Stimulated activated CD8-positive, alpha-beta memory T cell treated with anti-CD3 and anti-CD28 coated beads, Interleukin-4, amount 100 ng/mL, for 1 hour (primary cell): Measurements from ENCODE around the gene ZNF84.

Experiments used
- DNase-seq, 2 donors: peaks; one replicate each; pipeline ENCODE4 v3.0.0-alpha.2; 2020; ENCODE audit warnings: low read depth in 2 of 2, low spot score in 1 of 2

The ZNF84 gene

DNA sequence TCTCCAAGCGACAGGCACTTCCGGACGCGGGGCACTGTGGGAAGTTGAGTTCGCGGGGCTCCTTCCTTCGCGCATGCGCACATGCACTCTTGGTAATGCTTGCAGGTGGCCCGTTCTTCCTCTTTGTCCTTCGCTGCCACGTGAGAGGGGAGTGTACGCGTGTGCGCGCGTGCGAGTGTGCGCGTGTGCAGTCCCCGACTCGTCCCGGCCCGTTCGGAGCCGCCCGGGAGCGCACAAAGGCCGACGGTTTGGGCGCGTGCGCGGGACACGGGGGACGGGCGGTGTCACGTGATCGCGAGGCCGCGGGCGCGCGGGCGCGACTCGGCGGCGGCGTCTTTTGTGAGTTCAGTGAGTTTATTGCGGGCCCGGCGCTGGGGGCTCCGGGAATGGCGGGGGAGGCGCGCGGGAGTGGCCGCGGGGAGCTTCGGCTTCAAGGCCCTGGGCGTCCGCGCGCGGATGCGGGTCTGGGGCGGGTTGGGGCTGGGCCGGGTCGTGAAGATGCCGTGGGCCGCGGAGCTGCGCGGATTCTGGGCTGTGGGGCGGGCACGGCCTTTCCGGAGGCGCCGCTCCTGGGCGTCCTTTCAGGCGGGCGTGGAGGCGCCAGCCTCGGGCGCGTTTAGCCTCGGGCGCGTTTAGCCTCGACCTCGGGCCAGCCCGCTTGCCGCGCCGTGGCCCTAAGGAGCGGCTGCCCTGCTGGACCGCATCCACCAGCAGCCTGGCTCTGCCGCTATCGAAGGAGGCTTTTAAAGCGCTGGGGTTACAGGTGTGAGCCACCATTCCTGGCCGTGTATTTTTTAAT is at the start of gene ZNF84:
TSS of gene ZNF84 (plus strand) at position 303 of the 799 bp plus-strand sequence. CDS start 3,959 bp downstream, outside the sequence.
- peak; percentile 90 to 94 for DNase-seq

DNA sequence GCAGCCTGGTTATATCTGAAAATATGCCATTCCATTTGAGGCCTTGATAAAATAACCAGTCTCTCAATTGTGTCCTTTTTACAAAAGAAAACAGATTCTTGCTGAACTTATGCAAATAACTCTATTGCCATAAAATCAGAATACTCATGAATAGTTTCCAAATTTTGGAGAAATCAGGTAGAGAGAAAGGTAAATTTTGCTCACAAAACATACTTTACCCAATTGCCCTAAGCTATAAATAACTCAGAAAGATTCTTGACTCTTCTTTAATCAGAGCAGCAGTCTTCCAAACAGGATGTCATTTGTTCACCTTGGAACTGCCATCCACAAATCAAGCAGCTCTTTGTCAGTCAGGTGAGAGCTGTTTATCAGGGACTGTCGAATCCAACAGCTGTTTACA is 38.6 kb upstream of the ZNF84 start:
- no peak for DNase-seq

GRCh38 chr12:133010657-133011297 is 26.5 kb upstream of the ZNF84 start:
- DNase-seq = no peak

GRCh38 chr12:133023566-133023965 is 13.7 kb upstream of the ZNF84 start:
- DNase-seq = no peak

DNA sequence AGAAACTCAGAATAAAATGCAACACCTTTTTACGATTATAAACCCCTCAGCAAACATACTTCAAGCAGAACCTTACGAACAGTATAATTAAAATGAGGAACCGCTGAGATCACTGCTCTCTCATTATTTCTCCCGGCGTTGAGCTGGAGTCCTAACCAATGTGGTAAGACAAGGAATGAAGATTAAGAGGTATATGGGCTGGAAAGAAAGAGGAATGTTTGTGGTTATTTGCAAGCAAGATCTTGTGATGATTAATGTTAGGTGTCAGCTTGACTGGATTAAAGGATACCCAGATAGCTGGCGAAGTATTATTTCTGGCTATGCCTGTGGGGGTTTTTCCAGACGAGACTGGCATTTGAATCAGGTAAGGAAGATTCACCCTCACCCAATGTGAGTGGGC is 10.3 kb upstream of the ZNF84 start:
- DNase-seq = no peak

GRCh38 chr12:133038118-133038709 is 905 bp downstream of the ZNF84 start:
- no peak for DNase-seq

DNA sequence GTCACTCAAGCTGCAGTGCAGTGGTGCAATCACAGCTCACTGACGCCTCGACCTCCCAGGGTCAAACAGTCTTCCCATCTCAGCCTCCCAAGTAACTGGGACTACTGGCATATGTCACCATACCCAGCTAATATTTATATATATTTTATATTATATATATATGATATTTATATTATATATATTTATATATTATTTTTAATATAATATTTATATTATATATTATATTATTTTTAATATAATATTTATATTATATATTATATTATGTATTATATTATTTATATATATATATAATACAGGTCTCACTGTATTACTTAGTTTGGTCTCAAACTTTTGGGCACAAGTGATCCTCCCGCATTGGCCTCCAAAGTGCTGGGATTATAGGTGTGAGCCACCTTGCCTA is 9.4 kb downstream of the ZNF84 start:
- no peak for DNase-seq

- DNase-seq = no peak
Observed at GRCh38 chr12:133057446-133057845, 20.1 kb downstream of the ZNF84 start.

GRCh38 chr12:133058203-133059113 is 21.1 kb downstream of the ZNF84 start:
- DNase-seq = no peak

DNA sequence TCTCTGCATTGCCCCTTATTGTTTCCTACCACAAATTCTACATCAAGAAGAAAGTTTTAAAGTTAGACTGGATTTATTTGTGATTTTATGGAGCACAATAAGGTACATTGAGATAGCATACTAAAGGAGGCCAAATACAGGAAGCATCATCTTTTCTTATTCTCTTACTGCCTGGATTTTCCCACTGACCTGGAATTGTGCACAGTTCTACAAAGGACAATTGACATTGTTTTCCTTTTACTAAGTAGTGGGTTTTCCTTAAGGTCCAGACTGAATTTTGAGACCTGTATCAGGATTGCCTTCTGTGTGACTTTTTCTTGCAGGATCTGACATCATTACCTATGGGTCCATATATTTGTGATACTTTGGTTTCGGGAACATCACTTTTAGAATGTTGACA is 24.6 kb downstream of the ZNF84 start:
- DNase-seq = no peak

GRCh38 chr12:133063556-133063955 is 26.2 kb downstream of the ZNF84 start:
- no peak for DNase-seq

DNA sequence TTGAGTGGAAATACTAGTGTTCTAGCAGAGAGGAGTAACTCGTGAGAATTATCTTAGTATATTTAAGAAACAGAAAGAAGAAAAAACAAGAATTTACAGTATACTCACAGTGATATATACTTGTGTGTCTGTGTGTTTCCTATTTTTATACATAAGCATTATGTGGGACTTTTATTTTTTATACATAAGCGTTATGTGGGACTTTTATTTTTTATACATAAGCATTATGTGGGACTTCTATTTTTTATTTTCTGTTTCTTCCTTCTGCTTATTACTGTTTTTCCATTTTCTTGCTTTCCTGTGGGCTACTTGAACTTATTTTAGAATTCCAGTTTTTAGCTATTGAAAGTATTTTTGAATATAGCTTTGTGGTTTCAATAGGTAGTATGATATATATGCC is 36.5 kb downstream of the ZNF84 start:
- no peak for DNase-seq

DNA sequence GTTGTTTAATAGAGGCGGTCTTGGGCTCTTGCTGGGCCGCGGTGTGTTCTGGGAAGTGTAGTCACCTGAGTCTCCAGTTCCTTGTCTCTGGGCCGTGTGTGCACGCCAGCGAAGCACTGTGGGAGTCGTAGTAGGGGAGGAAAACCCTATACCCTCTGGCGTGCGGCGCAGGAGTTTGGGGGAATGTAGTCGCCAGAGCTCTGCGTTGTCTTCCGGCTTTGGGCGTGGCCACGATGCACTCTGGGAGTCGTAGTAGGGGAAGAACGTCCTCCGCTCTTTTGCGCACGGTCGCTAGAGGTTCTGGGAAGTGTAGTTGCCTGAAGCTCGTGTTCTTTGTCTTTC is 42.7 kb downstream of the ZNF84 start:
- DNase-seq = peak in 1 of 2 donors; percentile 90

DNA sequence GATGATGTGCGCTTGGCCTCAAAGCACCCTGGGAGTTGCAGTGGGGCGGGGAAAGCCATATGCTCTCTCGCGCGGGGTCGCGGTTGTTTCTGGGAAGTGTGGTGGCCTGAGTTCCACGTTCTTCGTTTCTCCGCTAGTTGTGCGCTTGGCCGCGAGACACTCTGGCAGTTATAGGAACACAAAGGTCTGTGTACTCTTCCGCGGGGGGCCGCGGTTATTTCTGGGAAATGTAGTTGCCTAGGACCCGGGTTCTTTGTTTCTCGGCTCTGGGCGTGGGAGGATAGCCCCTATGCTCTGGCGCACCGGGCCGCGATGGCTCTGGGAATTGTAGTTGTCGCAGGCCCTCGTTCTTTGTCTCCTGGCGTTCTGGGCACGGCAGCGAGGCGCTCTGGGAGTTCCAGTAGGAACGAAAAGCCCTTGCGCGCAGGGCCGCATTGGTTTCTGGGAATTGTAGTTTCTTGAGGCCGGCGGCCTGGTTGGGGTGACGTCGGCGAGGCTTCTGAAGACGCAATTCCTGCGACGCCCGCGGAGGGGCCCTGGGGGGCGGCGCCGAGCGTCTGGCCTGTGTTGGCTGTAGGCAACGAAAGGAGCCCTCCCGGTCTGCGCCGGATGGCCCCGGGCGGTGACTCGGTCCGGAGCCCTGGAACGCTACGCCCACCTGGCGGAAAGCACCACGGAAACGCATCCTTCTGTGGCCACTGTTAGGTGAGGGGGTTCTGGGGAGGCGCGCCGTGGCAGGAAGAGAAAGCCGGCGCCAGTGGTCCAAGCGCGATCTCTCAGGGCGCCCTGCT is 43.3 kb downstream of the ZNF84 start, which contains the start of gene ZNF140:
TSS of gene ZNF140 (plus strand) at position 556 of the 791 bp plus-strand sequence. CDS start 398 bp downstream, outside the sequence.
- peak; percentile 85 to 87 for DNase-seq

DNA sequence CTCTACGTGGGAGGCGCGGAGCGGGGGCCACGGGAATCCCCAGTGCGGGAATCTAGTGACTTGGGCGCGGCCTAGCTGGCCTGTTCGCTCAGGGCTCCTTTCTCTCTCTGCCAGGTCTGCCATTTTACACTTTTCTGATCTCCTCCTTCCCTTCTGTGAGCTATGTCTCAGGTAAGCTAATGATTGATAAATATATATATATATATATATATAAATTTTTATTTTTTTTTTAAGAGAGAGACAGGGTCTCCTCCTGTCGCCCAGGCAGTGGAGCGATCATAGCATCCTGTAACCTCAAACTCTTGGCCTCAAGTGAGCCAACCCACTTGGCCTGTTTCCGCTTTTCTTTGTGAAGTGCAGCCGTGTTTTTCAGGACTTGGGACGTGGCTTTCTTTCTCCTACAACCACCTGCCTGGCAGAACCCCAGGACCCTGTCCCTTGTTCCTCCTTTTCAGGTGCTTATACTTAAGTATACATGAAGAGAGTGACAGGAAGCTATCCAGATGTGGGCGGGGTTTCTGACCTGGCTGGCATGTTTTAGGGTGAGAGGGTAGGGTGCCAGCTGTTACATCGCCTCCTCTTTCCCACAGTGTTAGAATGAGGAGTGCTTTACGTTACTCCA is 44.0 kb downstream of the ZNF84 start:
- DNase-seq = no peak

DNA sequence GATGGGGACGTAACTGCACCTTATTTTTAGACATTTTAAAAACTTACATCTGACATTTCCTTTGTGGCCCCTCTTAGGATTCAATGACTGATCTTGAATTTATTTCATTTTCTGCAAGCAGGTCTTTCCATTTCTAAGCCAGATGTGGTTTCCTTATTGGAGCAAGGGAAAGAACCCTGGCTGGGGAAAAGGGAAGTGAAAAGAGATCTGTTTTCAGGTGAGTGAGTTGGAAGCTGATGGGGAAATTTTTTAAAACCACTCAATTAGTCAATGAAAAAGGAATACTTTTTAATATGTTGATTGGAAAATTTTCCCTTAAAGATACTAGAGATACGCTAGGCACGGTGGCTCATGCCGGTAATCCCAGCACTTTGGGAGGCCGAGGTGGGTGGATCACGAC is 46.0 kb downstream of the ZNF84 start:
- no peak for DNase-seq

- no peak for DNase-seq
Observed at GRCh38 chr12:133105620-133106019, 68.3 kb downstream of the ZNF84 start.

DNA sequence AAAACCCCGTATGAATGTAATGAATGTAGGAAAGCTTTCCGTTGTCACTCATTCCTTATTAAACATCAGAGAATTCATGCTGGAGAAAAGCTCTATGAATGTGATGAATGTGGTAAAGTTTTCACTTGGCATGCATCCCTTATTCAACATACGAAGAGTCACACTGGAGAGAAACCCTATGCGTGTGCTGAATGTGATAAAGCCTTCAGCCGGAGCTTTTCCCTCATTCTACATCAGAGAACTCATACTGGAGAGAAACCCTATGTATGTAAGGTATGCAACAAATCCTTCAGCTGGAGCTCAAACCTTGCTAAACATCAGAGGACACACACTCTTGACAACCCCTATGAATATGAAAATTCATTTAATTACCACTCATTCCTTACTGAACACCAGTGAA is 68.9 kb downstream of the ZNF84 start:
- DNase-seq = no peak

DNA sequence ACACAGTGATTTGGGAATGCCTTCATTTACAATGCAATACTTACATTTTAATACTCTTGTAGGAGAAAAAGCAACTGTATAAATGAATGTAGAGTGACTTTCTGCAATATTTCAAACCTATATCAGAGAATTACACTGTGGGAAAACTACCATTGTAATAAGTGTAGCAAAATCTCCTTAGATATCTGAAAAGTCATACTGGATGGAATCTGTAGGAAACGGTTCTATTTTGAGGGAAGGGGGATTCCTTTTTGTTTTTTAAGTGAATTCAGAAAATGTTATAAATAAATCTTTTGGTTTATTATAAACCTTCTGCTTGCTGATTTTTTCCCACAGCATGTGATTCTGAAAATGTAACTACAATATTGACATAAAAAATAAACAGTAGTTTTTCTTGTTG is 69.8 kb downstream of the ZNF84 start:
- no peak for DNase-seq

- DNase-seq = no peak
Observed at GRCh38 chr12:133108150-133108549, 70.8 kb downstream of the ZNF84 start.
